ENCODE data around the gene GPR158.

Gene GPR158

GRCh38 chr10:25564351-25564750 lies 389.6 kb downstream of the GPR158 start:
- DNase-seq (ENCODE audit: low read depth in 3 of 3, low spot score in 1 of 3) = no peak

GRCh38 chr10:25565570-25565969 lies 390.8 kb downstream of the GPR158 start:
- no peak for DNase-seq (ENCODE audit: low read depth in 3 of 3, low spot score in 1 of 3)

DNA sequence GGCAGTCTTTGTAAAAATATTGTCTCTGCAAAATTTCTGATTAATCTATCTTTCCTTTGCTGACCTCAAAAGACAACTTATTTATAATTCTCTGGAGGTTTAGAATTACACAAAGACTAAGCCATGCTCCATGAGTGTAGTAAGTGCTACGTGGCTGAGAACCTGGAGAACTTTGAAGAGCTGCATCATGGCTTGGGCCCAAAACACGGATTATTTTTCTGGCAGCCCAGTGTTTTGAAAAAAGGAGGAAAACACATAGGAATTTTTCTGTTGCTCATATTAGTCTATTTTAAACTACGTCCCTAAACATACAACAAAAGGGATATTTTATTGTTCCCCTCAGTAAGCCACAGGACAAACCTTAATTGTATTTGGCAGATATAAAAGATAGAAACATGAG lies 398.5 kb downstream of the GPR158 start:
- no peak for DNase-seq (ENCODE audit: low read depth in 3 of 3, low spot score in 1 of 3)

DNA sequence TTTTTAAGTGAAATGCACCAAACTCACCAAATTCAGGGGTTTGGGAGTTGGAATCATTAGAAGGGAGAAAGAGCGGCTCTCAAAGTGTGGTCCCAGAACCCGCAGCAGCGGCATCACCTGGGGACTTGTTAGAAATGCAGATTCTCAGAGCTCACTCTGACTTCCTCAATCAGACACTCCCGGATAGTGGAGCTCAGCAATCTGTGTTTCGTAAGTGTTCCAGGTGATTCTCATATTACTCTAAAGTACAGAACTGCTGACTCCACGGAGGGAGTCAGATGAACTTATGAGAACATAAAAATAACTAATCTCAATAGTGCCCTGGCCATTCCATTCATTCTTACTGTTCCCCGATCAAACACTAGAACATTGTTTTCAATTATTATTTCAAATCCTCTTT lies 400.5 kb downstream of the GPR158 start:
- DNase-seq (ENCODE audit: low read depth in 3 of 3, low spot score in 1 of 3) = no peak

DNA sequence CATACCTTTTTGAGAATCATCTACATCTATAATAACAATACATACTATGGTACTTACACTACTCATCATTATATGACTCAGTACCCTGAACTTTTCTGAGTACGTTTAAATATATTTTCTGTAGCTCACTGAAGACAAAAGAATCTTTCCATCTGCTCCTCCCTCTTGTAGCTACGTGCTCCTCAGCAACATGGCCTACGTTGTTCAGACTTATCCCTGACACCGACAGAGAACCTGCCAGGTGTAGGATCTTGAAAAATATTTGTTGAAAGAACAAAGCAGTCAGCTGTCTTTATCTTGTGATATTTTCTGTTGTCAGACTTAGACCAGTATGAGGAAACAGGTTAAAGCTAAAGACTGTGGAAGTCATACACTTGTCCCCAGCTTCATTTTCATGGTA lies 403.3 kb downstream of the GPR158 start:
- no peak for DNase-seq (ENCODE audit: low read depth in 3 of 3, low spot score in 1 of 3)

DNA sequence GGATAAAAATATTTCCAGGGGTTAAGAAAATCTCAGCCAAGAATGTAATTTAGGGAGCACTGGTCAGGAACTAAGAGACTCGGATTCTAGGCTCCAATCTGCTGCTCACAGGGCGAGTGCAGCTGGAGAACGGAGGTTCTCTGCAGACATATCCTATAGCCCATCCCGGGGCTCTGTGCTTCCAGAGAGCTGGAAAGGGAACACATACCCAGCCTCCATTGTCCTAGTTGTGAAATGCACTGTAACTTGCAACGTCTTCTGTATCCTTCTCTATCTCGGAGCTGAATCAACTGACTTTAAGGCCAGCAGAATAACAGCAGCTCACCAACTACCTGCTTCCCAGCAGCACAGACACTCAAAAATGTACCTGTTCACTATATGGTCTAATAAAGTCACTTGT lies 408.2 kb downstream of the GPR158 start:
- DNase-seq (ENCODE audit: low read depth in 3 of 3, low spot score in 1 of 3) = no peak

DNA sequence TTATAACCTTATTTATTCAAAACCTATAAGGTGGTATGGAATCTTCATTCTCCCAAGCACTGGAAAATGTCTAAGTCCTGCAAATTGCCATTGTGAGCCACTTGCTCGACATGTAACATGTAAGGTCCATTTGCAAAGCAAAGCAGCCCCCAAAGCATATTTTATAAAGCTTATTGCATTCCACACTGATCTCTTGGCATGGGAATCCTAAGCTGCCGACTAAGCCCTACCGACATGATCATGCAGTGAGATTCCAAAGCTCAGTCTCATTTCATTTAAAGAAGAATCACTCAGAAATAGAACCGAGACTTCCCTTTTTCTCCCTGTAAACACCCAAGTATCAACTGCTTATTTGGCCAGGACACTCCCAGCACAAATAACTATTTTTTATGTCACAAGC lies 425.9 kb downstream of the GPR158 start:
- DNase-seq (ENCODE audit: low read depth in 3 of 3, low spot score in 1 of 3) = no peak

GRCh38 chr10:25604591-25604990 lies 429.8 kb downstream of the GPR158 start:
- DNase-seq (ENCODE audit: low read depth in 3 of 3, low spot score in 1 of 3) = no peak

- DNase-seq (ENCODE audit: low read depth in 3 of 3, low spot score in 1 of 3) = no peak
These were observed 439.9 kb downstream of the GPR158 start for GRCh38 chr10:25614652-25615051.

DNA sequence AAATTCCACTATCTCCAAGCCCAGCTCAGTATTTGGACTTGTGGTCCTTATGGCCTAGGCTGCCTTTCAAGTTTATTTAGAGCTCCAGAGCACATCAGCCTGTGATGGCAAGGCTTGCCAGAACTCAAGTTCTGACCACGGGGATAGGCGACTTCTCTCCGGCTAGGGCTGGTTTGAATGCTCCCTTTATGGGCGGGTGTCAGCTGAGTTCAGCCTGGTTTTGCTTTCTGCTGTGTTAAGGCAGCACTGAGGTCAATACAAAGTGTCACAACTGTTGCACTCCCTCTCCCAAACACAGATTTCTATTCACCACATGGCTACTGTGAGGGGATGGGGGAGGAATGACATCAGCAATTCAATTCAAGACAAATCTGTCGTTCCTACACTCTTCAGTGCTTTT lies 441.1 kb downstream of the GPR158 start:
- no peak for DNase-seq (ENCODE audit: low read depth in 3 of 3, low spot score in 1 of 3)

DNA sequence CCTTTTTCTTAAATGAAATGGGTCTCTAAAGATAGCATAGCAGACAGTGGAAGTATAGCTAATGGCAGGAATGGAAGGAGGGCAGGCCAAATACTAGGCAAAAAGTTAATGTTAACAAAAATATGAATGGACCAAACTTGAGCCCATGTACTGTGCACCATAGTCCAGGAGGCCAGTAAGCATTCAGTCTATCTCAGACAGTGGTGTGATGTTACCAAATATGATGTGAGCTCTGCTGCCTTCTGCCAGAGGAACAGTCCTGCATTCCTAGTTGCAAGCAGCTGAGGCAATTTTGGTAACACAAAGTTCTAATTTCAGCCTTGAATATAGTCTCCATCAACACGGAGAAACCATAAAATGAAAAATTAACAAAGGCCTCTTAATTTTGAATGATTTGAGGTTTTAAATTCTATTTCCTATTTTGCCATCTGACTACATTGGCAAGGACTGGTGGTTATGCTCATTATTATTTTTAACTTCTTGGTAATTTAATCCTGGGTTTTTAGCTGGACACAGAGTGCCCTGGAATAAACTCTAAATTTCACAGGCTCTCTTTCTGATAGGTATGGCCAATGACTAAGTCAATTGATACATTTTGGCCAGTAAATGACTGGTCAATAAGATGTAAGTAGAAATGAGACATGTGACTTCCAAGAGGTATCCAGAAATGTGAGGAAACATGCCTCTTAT lies 442.2 kb downstream of the GPR158 start:
- no peak for DNase-seq (ENCODE audit: low read depth in 3 of 3, low spot score in 1 of 3)

DNA sequence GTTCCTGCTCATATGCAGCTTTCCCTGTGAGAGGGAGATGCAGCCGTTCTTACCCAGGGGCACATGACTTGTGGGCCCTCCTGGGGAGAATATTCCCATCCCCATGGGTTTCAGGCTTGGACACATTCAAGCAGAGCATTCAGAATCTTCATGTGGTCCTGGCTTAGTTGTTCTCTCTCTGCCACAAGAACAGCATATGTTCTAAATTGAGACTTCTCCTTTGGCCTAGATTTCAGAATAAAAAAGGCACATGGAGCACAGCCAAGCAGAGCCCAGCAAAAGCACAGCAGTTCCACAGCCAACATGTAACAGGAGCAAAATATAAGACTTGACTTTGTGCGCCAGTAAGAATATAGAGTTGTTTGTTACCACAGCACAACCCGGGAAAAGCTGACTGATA lies 452.8 kb downstream of the GPR158 start:
- DNase-seq (ENCODE audit: low read depth in 3 of 3, low spot score in 1 of 3) = no peak

DNA sequence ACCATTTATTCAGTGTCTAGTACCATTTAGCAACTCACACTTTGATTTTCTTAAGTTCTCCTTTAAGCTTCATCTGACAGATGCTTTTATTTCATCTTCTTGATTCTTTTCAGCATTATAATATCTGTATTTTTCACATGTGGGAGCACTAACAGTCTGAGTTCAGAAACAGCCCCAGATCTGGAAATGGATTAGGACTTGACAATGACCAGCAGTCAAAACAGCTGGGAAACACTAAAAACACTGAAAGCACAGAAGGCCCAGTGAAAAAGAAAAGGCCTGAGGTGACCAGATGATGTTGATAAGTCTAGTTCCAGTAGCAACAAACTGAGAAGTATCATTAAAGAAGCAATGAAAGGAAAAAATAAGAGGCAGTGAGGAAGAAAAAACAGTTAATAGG lies 454.5 kb downstream of the GPR158 start:
- DNase-seq (ENCODE audit: low read depth in 3 of 3, low spot score in 1 of 3) = no peak

DNA sequence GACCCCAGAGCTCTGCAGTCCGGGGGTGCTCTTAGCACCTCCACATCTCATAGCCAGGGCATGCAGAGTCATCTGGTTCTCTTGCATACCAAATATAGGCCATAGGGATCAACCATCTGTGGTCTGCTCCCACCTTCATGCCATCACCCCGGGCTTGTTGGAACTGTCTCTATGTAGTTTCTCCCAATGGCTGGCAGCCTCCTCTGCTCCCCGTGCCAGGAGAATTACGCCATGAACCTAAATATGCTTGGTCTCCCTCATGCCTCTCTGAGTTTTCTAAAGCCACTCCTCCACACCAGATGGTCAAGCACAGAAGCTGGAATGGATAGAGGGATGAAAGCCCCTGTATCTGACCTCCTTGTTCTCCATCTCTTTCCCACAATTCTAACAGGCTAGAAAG lies 456.7 kb downstream of the GPR158 start:
- no peak for DNase-seq (ENCODE audit: low read depth in 3 of 3, low spot score in 1 of 3)

DNA sequence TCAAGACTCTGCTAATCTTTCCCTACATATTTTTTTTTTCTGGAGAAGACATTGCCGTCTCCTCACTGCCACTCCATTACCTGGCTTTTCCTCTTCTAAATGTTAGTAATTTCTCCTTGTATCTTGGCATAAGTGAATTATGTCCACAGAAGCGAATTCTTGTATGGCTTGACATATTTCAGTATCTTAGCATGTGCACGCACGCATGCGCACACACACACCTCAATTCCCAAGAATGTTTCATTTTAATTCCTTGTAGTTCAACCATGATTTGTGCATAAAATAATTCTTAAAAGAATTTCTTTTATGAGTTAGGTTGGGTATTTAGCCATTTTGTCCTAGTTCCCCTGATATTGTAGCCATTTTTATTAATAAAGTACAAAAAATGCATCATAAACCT lies 458.0 kb downstream of the GPR158 start:
- no peak for DNase-seq (ENCODE audit: low read depth in 3 of 3, low spot score in 1 of 3)

- DNase-seq (ENCODE audit: low read depth in 3 of 3, low spot score in 1 of 3) = no peak
These were observed 458.7 kb downstream of the GPR158 start for GRCh38 chr10:25633542-25633941.

DNA sequence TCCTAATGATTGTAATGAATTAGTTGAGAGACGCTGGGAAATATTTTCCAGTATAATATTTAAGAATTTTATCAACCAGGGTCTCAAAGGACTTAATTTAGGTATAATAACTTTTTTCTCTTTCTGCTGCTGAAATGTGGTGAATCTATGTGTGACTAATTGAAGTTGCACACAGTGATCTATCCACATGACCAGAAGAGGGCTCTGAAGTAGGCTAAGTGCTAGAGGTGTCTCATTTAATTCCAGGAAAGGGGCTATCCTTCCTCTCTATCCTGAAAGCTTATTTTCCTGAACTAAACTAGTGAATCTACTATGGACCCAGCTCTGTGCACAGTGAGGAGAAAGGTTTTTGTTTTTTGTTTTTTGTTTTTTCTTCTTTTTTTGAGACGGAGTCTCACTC lies 464.8 kb downstream of the GPR158 start:
- no peak for DNase-seq (ENCODE audit: low read depth in 3 of 3, low spot score in 1 of 3)

GRCh38 chr10:25641595-25641994 lies 466.8 kb downstream of the GPR158 start:
- no peak for DNase-seq (ENCODE audit: low read depth in 3 of 3, low spot score in 1 of 3)

DNA sequence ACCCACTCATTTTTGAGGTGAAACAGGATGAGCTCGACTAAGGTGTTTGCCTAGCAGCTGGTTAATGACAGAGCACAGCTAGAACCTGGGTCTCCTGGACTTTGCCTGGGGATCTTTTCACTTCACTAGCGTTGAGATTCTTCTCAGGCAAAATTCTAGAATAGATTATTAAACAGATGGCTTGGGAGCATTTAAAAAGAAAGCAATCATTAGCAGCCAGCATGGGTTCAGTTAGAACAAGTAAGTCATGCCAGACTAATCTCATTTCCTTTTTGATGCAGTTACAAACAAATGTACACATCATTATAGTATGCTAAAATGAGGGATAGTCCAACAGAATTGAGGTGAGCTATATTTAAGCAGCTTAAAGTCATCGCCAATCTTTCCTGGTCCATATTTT lies 467.9 kb downstream of the GPR158 start:
- DNase-seq (ENCODE audit: low read depth in 3 of 3, low spot score in 1 of 3) = no peak

DNA sequence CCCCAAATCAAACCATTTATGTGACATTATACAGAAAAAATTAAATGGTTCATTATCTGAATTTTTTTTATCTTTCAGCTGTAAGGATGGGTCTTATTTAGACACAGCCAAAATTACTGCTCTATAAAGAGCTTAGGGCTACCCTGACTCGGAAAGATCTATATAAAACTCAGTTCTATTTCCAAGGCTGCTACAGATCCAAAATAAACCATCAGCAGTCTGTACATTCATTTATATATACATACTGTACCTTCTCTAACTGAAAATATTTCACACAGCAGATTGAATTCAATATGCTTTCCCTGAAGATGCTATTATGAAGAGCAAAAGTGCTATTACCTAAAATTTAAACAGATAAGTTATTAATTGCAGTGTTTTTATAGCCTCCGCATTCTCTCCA lies 471.6 kb downstream of the GPR158 start:
- no peak for DNase-seq (ENCODE audit: low read depth in 3 of 3, low spot score in 1 of 3)

DNA sequence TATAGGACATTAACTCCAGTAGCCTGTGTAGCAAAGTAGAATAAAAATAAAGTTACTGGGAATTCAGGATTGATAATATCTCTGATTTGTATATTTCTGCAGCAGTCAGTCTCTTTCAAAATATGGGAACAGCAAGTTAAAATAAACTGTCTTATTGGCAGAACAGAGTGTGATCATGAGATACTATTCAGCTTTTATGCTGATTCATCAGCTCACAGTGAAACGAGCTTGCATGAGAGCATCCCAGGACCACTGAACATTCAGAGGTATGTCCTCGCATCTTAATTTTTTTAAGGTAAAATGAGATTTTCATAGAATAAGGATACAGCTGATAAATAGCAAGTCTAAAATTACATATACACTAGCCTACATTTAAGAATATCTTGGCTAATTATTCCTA lies 476.7 kb downstream of the GPR158 start:
- DNase-seq (ENCODE audit: low read depth in 3 of 3, low spot score in 1 of 3) = no peak

Measured in stimulated activated CD4-positive, alpha-beta T cell treated with anti-CD3 and anti-CD28 coated beads, TNF-alpha, amount 100 ng/mL, for 1 hour (primary cell).